ENCODE data around the gene PSRC1.

PSRC1 gene

DNA sequence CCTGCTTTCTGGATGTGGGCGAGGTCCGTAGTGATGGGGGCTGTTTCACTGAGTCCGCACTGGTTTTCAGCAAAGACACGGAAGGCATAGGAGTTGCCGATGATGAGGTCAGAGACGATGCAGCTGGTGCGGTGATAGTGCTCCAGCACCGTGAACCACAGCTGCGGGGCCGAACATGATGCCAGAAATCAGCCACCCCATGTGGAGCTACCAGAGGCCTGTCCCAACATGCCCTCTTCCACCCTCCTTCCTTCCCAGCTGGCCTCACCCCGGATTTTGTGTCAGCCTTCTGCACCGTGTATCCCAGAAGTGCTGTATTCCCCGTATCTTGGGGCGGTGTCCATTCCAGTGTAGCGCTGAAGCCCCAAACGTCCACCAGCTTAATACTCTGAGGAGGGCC, 13.8 kb upstream of the PSRC1 start:
- no peak for DNase-seq

DNA sequence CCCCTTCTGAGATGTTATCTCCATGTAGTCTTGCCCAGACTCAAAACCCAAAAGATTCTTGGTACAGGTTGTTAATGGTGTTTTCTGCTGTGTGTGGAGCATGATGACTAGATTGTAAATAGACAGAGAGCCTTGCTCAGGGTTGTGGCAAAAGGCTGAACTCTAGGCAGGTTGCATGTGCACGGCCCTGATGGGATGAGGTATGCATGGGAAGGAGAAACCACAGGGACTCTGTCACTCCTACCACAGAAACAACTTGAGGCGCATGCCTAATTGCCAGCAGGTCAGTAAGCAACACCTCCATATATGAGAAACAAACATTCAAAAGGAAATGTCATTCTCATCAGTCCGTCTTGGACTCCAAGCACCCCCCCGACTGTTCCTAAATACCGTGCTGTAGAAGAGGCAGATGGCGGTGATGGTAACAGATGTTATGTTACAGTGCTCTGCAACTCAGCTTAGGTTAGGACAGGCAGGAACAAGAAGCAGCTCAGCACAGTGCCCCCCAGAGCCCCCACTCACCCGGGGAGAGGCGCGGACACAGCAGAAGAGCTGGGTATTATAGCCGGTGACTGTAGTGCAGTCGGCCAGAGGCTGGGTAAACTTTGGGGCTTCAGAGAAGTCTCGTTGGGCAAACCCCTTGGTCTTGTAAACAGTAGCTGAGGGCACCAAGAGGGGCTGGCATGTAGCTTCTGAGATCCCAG, 12.9 kb upstream of the PSRC1 start:
- no peak for DNase-seq

DNA sequence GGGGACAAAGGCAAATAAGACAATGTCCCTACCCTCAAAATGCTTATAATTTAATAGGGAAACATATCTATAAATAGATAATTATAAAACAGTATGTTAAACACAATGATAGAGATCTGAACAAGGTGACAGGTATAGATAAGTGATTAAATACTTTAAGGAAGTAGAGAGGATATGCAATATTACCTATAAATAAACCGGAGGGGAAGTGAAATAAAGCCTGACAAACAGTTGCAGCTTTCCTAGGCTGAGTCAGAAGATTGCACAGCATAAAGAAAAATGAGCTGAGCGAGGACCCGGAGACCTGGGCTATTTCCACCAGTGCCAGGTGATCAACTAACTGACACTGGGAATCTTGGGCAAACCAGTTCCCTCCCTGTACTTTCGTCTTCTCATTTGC, 11.5 kb upstream of the PSRC1 start:
- DNase-seq, result no peak

DNA sequence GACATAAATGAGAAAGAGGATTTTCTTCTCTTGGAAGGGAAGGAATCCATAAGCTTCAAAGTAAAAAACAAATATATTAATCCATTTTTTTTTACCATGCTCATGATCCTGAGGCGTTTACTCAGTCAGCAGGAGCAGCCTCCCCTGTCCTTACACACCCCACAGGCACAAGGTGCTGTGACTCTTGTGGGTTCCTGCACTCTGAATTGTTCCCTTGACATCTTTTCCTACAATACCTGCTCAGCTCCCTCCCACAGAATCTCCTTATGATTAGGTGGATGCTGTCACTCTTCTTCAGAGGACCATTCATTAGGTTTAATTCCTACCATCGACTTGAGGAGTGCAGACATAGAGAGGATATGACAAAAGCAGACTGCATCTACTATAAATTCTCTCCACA, 10.1 kb upstream of the PSRC1 start:
- DNase-seq, result no peak

DNA sequence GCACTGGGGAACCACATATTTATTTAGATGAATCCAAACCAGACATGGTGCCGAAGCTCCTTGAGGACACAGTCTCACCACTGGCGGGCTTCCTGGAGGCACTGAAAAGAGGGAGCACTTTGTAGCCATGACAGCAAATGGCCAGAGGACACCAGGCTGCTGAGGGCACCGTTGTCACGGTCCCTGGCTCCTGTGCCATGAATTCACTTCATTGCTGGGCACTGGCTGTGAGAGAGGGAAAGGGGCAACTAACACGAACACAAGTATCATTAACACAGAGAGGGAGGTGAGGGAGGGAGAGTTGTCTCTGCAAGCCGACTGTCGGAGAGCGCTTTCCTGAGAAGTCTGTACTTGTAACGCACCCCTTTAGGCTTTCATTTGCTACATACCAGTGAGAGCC, 9.4 kb upstream of the PSRC1 start:
- DNase-seq, result peak in 1 of 51 donors; percentile 30

DNA sequence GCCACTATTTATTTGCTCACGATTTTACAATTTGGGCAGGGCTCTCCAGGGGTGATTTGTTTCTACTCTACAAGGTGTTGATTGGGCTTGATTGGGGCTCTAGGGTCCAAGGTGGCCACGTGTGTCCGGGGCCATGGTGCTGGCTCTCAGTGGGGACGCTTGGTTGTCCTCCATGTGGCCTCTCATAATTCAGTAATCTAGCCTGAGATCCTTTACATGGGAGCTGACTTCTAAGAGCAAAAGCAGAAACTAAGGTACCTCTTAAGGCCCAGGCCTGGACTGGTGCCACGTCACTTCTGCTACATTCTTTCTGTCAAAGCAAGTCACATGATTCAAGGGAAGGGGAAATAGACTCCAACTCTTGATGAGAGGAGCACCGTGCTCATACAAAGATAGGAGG, 8.1 kb upstream of the PSRC1 start:
- DNase-seq, result peak in 2 of 51 donors; percentile 23 to 36

DNA sequence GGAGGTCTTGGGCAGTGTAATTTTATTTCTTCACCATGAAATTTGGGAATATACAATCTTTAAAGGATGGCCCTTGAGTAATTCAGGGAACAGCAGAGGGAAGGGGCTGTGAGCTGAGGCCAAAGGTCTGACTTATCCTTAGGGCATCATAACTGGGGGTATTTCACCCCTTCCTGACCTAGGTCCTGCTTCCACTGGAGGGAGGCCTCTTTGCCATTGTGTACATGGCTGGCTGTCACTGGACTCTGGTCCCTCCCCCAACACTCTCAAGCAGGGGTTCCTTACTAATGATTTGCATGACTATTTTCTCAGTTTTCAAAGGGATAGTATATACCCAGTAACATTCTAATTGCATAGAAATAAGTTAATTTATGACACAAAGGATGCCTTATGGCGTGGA, 7.2 kb upstream of the PSRC1 start:
- DNase-seq, result no peak

DNA sequence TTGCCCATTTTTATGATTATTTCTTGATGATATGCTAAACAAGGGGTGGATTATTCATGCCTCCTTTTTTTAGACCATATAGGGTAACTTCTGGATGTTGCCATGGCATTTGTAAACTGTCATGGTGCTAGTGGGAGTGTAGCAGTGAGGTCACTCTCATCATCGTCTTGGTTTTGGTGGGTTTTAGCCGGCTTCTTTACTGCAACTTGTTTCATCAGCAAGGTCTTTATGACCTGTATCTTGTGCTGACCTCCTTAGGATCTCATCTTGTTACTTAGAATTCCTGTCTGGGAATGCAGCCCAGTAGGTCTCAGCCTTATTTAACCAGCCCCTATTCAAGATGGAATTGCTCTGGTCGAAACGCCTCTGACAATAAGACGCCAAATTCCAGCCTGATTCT, 3.8 kb upstream of the PSRC1 start:
- peak in 1 of 51 donors; percentile 27 for DNase-seq

DNA sequence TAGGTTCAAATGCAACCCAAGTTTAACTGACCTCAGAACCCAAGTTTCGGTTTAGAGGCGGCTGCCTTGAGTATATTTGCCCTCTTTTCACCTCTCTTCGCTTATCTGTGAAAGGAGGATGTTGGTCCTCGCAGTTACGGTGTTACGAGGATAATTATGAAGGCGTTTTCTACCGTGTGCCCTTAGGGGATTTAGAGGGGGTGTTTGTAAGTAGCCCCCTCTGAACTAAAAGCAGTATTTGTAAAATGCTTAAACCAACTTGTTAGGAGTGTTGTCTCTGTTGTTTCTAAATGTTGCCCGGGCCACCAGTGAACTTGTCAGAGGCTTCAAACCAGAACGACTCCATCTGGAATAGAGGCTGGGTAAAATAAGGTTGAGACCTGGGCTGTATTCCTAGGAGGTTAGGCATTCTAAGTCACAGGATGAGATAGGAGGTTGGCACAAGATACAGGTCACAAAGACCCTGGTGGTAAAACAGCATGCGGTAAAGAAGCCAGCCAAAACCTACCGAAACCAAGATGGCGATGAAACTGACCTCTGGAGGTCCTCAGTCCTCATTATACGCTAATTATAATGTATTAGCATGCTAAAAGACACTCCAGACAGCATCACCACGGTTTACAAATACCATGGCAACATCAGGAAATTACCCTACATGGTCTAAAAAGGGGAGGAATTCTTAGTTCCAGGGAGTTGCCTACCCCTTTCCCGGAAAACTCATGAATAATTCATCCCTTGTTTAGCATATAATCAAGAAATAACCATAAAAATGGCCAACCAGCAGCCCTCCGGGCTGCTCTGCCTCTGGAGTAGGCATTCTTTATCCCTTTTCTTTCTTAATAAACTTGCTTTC, 1.0 kb upstream of the PSRC1 start:
- DNase-seq, result no peak

DNA sequence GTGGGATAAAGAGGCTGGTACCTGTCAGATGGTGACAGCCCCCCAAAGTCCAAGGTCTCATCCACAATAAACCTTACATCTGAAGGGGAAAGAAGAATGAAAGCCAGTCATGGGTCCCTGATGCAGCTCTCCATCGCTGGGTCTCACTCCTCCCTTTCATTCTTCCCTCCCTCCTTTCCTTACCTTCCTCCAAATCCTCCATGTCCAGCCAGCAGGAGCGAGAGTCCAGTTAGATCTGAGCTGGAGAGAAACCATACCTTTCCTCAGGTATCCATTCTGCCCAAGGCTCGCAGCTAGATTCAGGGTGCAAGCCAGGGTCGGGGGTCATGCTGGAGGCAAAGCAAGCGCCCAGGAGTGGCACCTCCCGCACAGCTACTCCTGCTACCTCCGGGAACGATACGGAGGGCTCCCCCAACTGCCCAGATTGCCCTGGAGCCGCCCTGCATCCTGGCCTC, 421 bp downstream of the PSRC1 start:
- no peak for DNase-seq

DNA sequence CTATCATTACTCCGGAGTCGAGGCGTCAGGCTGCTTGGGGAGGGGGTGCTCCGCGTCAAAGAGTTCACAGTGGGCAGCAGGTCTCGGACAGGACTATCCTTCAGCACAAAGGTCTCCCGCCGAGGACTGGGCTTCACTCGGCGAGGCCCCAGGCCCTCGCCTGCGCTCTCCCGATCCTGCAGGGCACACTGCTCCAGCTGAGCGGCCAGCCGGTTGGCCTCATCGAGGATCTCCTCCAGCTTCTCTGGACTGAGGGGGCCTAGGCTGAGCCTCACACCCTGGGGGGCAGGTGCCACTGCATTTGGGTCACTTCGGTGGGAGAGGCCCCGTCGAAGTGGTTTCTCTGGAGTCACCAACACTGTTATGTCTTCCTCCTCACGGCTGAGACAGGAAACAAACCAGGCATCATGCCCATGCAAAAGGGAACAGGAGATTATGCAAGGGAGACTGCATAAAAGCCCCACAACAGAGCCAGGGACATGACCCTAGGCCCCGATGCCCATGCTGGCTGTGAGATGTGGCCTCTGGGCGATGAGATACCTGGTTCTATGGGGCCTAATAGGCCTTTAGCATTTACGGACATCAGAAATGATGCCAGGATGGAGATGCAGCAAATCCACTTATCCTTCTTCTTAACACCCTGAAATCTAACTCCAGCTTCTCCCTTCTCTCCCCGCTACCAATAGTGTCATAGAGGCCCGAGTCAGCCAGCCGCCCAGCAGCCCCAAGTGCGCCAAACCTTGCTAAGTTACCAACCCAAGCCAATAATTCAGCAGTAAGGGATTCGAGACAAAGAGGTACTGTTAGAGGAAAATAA, 1.1 kb downstream of the PSRC1 start:
- DNase-seq, result peak in 6 of 51 donors; percentile 28 to 70 (median 49)

DNA sequence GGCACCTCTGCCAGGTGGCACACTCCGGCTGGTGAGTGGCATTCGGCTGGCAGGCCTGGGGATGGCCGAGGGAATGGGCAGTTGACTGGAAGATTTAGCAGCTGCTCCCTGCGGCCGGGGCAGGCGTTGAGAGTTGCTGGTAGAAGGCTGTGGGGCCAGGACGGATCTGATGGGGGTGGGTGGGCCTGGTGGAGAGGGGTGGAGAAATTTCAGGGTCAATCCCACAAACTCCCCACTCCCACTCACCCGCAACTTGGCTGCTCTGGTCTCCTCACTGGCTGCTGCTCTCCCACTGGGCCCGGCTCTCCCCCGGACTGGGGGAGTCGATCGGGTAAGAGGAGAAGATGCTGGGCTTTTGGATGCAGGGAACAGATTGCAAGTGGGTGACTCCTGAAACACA, 2.1 kb downstream of the PSRC1 start:
- no peak for DNase-seq

DNA sequence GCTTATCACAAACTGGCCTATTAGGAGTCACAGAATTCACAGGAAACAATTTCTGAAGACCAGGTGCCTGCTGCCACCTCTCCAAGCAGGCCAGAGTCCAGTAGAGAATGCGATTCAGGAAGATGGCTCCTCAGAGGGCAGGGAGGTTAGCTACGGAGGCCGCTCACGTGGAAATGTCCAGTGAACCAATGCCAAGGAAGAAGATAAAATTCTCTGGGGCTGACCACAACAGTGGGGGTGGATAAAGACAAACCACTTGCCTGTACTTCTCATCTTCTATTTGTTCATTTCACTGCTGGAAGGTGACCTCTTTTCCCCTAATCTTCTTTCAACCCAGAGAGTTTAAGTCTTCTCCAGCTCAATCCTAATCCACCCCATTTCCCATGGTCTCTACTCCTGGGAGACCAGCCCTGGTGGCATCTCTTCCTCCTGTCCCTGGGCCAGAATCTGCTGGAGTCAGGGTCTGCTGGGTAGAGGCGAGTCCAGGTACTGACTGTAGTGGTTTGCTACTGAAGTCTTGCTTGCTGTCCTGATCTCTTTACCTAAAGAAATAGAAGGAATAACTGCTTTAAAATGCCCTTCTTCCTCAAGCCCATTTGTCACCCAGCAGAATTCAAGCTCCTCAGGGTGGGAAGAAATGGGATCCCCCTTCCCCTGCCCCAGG, 3.2 kb downstream of the PSRC1 start:
- DNase-seq, result no peak

DNA sequence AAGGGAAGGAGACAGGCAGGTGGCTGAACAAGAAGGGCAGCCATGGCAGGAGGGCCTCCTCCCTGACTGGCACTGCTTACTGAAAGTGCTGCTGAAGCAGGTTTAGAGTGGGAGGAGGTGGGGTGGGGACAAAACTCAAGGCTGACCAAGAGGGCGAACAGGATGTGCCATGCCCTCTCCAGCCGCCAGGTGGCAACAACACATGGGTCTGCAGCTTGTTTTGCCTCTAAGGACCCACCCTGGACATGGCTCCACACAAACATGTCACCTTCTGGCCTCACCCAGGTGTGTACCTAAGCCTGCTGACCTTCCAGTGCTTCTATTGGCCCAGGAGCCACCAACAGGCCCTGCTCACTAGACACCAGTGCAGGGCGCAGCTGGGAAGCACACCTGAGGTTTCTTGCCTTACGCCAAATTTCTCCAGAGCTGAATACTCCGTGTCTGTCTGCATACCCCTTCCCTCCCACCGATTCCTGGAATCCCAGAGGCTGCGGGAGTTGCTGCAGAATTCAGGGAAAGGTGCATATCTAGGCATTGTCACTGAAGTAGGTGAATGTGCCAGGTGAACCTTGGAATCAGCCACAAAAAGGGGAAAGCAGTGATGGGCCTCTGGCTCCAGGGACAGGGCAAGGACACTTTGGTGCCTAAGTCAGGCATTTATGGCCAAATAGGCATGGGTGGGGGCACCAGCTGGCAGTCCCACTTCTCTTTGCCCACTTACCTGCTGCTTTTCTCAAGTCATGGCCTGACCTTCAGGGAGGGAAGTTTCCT, 5.3 kb downstream of the PSRC1 start:
- DNase-seq, result peak in 45 of 51 donors; percentile 25 to 85 (median 65)

DNA sequence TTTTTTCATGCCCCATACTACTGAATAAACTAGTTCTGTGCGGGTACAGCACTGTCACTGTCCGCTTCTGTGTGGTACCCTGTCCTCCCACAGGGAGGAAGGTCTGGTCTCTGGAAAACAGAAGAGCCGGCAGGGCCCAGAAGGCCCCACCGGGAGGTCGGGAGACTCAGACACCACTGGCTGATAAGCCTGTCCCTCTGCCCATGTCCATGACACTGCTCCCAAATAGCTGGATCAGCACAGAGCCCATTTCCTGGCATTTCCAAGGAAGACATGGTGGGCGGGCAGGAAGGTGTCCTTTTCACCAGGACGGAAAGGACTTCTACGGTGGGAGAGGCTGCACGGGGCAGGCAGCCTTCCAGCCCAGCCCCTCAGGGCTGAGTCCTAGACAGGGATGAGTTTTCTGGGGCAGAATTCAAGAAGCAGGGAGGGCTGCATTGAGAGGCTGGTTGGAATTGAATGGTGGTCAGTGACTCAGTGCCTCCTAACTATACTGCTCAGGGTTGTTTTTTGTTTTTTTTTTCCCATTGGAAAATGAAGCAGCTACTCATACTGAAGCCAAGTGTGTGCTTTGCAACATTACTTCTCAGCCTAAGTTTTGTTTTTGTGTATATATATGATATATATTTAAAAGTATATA, 7.1 kb downstream of the PSRC1 start:
- DNase-seq, result peak in 1 of 51 donors; percentile 26

DNA sequence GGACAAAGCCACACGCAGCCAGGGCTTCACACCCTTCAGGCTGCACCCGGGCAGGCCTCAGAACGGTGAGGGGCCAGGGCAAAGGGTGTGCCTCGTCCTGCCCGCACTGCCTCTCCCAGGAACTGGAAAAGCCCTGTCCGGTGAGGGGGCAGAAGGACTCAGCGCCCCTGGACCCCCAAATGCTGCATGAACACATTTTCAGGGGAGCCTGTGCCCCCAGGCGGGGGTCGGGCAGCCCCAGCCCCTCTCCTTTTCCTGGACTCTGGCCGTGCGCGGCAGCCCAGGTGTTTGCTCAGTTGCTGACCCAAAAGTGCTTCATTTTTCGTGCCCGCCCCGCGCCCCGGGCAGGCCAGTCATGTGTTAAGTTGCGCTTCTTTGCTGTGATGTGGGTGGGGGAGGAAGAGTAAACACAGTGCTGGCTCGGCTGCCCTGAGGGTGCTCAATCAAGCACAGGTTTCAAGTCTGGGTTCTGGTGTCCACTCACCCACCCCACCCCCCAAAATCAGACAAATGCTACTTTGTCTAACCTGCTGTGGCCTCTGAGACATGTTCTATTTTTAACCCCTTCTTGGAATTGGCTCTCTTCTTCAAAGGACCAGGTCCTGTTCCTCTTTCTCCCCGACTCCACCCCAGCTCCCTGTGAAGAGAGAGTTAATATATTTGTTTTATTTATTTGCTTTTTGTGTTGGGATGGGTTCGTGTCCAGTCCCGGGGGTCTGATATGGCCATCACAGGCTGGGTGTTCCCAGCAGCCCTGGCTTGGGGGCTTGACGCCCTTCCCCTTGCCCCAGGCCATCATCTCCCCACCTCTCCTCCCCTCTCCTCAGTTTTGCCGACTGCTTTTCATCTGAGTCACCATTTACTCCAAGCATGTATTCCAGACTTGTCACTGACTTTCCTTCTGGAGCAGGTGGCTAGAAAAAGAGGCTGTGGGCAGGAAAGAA, 8.1 kb downstream of the PSRC1 start:
- peak in 6 of 51 donors; percentile 24 to 58 (median 34) for DNase-seq

DNA sequence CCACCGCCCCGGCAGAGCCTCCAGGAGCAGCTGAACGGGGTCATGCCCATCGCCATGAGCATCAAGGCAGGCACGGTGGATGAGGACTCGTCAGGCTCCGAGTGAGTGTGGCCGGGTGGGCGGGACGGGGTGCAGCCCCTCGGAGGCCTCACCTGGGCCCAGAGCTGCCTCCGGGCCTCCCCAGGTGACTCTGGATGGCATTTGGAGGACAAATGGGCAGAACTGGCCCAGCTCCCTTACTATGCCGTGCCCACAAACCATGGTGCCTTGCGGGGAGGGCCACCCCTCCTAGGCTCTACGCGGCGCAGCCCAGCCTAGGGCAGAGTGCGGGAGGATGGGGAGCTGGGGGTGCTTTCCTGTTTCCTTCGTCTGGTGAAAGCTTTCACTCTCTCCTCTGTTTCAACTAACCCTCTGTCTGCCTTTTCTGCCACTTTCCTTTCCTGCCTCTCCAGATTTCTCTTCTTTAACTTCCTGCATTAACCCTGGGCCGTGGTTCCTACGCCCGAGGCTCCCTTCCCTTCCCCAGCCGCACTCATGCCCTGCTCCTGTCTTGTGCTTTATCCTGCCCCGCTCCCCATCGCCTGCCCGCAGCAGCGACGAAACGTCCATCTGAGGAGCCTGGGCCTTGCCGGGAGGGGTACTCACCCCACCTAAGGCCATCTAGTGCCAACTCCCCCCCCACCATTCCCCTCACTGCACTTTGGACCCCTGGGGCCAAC, 9.2 kb downstream of the PSRC1 start:
- DNase-seq, result no peak
